SK-N-MC (cell line): ENCODE results near the gene PHPT1.

Experiments
- EZH2 ChIP-seq: fragments of 200-600 bp; sonication (generic); IDR thresholded peaks from one replicate; pipeline ENCODE4 v1.6.1; 2017; ENCODE audit warnings: antibody characterized with exemption
- FOXP2 ChIP-seq: optimal IDR thresholded peaks from 2 replicates; pipeline ENCODE3; 2011; ENCODE audit warnings: mild to moderate bottlenecking, moderate library complexity; ENCODE audit not compliant: insufficient read depth; ENCODE audit errors: extremely low read length, control extremely low read depth
- POLR2AphosphoS5 ChIP-seq: IDR thresholded peaks from 2 replicates; pipeline ENCODE4 v1.6.1; 2012; ENCODE audit warnings: mild to moderate bottlenecking, low read depth, low read length, borderline replicate concordance

DNA sequence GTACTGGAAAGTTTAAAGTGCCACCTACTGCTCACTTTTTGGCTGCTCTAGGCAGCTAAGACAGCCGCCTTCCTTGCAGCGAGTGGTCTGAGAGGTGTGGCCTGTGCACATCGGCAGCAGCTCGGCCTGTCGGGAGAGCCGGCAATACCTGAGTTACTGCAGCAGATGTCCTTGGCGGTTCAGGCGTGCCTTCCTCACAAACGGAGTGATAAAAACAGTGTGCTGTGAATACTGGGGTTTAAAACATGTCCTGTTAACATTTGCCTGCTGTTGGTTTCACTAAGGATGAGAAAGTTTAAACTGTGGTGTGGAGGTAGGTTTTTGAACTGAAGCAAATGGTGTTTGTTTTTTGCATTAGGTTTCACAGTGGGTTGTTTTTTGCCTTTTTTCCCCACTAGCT is 50.0 kb downstream of the PHPT1 start:
- TF ChIP-seq EZH2 (no peak), FOXP2 (no peak), POLR2AphosphoS5 (no peak)
